Measurements from ENCODE around the gene CHST9. TPM values are rescaled to one million over a fixed set of nuclear protein-coding genes. Genes with fewer than 3 reads are reported as not detected.
A peak's percentile ranks its signal among the peaks of the same experiment; 100 is the strongest.

CHST9 gene
- total RNA-seq, 1 experiment from 2014 or later: 19.2 TPM

GRCh38 chr18:27202741-27203140, 17.6 kb upstream of the CHST9 start:
- Mint-ChIP-seq H3K4me3 (no peak overlapping the region), H3K9me3 (no peaks in the 10 kb centered on the region), H3K27ac (no peak overlapping the region), H3K36me3 (no peaks in the 10 kb centered on the region), H3K27me3 (ENCODE audit: low read depth) (no peaks in the 10 kb centered on the region), H3K4me1 (peaks cover 6% of the 10 kb centered on the region)
- ChIA-PET POLR2A (no interaction called here), CTCF (no interaction called here)
- DNase-seq (ENCODE audit: low spot score): no peak
- ATAC-seq: peak; percentile 24; the same call in 1 of the 2 replicates
- TF ChIP-seq RORB (CRISPR knock-in tag; IDR thresholded peaks at IDR 0.05) (no peak), ZNF263 (CRISPR knock-in tag; IDR thresholded peaks at IDR 0.05; ENCODE audit: low read depth) (no peak), NFYB (CRISPR knock-in tag; conservative IDR thresholded peaks at IDR 0.05; ENCODE audit: low read depth) (no peak), KAT7 (CRISPR knock-in tag; IDR thresholded peaks at IDR 0.05; ENCODE audit: borderline replicate concordance) (no peak), TP53 (CRISPR knock-in tag; IDR thresholded peaks at IDR 0.05) (no peak), FOXJ3 (CRISPR knock-in tag; IDR thresholded peaks at IDR 0.05; ENCODE audit: borderline replicate concordance) (no peak), ZNF232 (CRISPR knock-in tag; IDR thresholded peaks at IDR 0.05) (no peak), HMGA2 (CRISPR knock-in tag; IDR thresholded peaks at IDR 0.05) (no peak), CREB1 (CRISPR knock-in tag; IDR thresholded peaks at IDR 0.05) (no peak), RELA (CRISPR knock-in tag; IDR thresholded peaks at IDR 0.05; ENCODE audit: borderline replicate concordance) (no peak), NR1H2 (CRISPR knock-in tag; IDR thresholded peaks at IDR 0.05) (no peak), MAX (CRISPR knock-in tag; IDR thresholded peaks at IDR 0.05) (no peak), FOXK1 (CRISPR knock-in tag; IDR thresholded peaks at IDR 0.05) (no peak), GRHL2 (CRISPR knock-in tag; IDR thresholded peaks at IDR 0.05; ENCODE audit: insufficient replicate concordance, severe bottlenecking) (no peak)
- TF ChIP-seq, protein P1, sequence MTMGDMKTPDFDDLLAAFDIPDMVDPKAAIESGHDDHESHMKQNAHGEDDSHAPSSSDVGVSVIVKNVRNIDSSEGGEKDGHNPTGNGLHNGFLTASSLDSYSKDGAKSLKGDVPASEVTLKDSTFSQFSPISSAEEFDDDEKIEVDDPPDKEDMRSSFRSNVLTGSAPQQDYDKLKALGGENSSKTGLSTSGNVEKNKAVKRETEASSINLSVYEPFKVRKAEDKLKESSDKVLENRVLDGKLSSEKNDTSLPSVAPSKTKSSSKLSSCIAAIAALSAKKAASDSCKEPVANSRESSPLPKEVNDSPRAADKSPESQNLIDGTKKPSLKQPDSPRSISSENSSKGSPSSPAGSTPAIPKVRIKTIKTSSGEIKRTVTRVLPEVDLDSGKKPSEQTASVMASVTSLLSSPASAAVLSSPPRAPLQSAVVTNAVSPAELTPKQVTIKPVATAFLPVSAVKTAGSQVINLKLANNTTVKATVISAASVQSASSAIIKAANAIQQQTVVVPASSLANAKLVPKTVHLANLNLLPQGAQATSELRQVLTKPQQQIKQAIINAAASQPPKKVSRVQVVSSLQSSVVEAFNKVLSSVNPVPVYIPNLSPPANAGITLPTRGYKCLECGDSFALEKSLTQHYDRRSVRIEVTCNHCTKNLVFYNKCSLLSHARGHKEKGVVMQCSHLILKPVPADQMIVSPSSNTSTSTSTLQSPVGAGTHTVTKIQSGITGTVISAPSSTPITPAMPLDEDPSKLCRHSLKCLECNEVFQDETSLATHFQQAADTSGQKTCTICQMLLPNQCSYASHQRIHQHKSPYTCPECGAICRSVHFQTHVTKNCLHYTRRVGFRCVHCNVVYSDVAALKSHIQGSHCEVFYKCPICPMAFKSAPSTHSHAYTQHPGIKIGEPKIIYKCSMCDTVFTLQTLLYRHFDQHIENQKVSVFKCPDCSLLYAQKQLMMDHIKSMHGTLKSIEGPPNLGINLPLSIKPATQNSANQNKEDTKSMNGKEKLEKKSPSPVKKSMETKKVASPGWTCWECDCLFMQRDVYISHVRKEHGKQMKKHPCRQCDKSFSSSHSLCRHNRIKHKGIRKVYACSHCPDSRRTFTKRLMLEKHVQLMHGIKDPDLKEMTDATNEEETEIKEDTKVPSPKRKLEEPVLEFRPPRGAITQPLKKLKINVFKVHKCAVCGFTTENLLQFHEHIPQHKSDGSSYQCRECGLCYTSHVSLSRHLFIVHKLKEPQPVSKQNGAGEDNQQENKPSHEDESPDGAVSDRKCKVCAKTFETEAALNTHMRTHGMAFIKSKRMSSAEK (CRISPR knock-in tag; IDR thresholded peaks at IDR 0.05; ENCODE audit: borderline replicate concordance): no peak
- TF ChIP-seq, protein P2, sequence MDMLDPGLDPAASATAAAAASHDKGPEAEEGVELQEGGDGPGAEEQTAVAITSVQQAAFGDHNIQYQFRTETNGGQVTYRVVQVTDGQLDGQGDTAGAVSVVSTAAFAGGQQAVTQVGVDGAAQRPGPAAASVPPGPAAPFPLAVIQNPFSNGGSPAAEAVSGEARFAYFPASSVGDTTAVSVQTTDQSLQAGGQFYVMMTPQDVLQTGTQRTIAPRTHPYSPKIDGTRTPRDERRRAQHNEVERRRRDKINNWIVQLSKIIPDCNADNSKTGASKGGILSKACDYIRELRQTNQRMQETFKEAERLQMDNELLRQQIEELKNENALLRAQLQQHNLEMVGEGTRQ (CRISPR knock-in tag; IDR thresholded peaks at IDR 0.05): no peak
- TF ChIP-seq, protein P3, sequence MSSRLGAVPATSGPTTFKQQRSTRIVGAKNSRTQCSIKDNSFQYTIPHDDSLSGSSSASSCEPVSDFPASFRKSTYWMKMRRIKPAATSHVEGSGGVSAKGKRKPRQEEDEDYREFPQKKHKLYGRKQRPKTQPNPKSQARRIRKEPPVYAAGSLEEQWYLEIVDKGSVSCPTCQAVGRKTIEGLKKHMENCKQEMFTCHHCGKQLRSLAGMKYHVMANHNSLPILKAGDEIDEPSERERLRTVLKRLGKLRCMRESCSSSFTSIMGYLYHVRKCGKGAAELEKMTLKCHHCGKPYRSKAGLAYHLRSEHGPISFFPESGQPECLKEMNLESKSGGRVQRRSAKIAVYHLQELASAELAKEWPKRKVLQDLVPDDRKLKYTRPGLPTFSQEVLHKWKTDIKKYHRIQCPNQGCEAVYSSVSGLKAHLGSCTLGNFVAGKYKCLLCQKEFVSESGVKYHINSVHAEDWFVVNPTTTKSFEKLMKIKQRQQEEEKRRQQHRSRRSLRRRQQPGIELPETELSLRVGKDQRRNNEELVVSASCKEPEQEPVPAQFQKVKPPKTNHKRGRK (CRISPR knock-in tag; IDR thresholded peaks at IDR 0.05; ENCODE audit: borderline replicate concordance): no peak
- TF ChIP-seq, protein P4, sequence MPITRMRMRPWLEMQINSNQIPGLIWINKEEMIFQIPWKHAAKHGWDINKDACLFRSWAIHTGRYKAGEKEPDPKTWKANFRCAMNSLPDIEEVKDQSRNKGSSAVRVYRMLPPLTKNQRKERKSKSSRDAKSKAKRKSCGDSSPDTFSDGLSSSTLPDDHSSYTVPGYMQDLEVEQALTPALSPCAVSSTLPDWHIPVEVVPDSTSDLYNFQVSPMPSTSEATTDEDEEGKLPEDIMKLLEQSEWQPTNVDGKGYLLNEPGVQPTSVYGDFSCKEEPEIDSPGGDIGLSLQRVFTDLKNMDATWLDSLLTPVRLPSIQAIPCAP (CRISPR knock-in tag; IDR thresholded peaks at IDR 0.05): no peak

DNA sequence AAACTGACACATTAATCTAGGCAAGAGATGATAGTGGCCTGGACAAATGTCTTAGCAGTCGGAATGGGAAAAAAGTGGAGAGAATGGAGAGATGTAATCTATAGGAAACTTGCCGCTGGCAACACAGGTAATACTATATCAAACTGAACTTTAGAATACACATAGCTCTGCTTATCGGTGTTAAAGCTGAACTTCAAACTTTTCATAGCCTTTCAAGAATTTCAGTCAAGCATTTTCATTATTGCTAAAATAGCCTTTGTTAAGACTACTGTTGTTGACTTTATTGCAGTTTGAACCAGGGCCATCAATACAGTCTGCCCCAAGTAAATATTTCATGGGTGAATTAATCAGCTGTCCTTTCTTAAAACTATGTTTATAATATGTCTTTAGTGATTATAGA, 12.9 kb upstream of the CHST9 start:
- H3K36me3 Mint-ChIP-seq: no peaks in the 10 kb centered on the region
- no peak overlapping the region for H3K4me3 Mint-ChIP-seq
- DNase-seq (ENCODE audit: low spot score) (no peak), ATAC-seq (no peak)
- no peaks in the 10 kb centered on the region for H3K27me3 Mint-ChIP-seq (ENCODE audit: low read depth)
- no peak for TF ChIP-seq E2F5 (CRISPR knock-in tag; IDR thresholded peaks at IDR 0.05)
- TF ChIP-seq EMX1 (CRISPR knock-in tag; IDR thresholded peaks at IDR 0.05): no peak
- peaks cover 9% of the 10 kb centered on the region for H3K4me1 Mint-ChIP-seq
- POLR2A ChIA-PET: no interaction called here
- H3K27ac Mint-ChIP-seq: no peak overlapping the region
- peaks cover under 1% of the 10 kb centered on the region; the same call in 1 of the 2 replicates for H3K9me3 Mint-ChIP-seq
- CTCF ChIA-PET: no interaction called here

Data from WTC11 (cell line).